Stimulated activated CD4-positive, alpha-beta T cell treated with anti-CD3 and anti-CD28 coated beads, Interleukin-2, amount 100 ng/mL, for 4 hours (primary cell): ENCODE measurements around the gene ASB5.
"Not testable (repeated sequence)": the region's sequence is repeated elsewhere in the genome, so short reads cannot be mapped to it uniquely, and the experiment has no call there.

Source experiments
- DNase-seq: peaks from one replicate; pipeline ENCODE4 v3.0.0-alpha.2; 2020; ENCODE audit warnings: low read depth

Gene ASB5, protein sequence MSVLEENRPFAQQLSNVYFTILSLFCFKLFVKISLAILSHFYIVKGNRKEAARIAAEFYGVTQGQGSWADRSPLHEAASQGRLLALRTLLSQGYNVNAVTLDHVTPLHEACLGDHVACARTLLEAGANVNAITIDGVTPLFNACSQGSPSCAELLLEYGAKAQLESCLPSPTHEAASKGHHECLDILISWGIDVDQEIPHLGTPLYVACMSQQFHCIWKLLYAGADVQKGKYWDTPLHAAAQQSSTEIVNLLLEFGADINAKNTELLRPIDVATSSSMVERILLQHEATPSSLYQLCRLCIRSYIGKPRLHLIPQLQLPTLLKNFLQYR

DNA sequence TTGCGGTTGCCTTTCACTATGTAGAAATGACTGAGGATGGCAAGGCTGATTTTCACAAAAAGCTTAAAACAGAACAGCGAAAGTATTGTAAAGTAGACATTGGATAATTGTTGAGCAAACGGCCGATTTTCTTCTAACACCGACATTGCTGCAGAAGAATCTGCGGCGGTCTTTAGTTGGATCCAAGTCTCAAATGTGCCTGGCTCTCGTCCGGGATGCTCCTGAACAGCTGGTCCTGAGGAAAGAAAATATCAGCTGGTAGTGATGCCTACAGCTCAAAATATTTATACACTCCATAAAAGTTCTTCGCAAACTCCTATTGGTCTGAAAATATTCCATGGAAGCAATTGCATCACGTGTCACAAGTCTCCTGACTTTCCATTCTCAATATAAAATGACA lies at the start of gene ASB5:
Gene ASB5 (minus strand): TSS at position 260 of the 400 bp plus-strand sequence. CDS start 114 bp downstream, at position 146.
- no peak for DNase-seq

DNA sequence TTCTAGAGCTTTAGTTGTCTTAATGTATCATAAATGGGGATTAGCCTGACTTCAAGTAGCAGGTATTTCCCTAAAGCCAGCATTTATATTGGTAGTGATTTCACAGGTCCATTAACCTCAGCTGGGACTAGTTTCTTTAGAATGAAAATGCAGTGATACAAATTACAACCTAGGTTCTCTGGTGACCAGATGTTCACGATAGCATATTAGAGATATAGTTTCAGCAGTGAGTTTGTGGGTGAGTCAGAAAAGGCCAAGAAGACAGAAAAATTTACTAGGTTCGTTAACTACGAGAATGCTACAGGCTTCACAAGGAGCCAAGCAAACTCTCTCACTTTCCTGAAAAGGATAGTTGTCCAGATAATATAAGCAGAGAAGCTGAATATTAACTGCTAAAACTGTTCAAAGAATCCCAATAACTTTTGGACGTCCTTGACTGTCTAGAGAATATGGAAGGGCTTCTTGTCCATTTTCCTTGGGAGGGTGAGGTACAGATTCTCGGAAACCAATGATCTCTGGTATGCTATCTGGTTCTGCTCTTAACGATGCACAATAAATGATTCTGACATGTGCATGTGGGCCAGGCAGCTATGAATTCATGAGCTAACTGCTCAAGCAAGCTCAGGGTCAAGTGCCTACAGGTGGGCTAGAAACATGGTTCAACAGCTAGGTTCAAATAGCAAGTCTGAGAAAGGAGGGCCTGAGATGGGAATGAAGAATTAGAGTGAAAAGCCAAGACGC lies 44.7 kb upstream of the ASB5 start:
- DNase-seq = no peak

DNA sequence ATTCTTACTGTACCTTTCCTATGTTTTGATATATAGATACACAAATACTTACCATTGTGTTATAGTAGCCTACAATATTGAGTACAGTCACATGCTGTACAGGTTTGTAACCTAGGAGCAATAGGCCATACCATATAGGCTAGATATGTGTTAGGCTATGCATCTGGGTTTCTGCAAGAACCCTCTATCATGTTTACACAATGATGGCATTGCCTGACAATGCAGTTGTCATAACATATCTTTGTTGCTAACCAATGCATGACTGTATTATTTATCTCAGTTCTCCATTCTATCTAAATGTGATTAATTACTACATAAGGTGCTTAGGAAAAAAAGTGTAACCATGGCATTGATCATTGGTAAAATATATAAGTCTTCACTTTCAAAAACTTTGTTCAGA lies 40.8 kb upstream of the ASB5 start:
- no peak for DNase-seq

DNA sequence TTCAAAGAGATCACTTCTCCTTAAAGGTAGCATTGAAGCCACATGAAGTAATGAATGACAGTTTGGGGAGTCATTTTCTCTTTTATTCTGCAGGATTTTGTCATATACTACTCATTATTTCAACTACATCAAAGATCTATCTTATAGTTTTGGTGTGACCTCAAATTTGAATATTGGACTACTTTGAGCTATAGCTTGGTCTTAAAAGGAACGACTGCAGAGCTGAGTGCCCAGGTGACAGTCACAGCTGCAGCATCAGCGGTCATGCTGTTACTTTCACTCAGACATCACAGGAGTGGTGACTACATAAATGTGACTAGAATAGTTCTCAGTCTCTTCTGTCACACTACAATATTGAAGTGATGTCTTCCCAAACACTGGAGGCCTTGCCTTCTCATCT lies 40.0 kb upstream of the ASB5 start:
- no peak for DNase-seq

DNA sequence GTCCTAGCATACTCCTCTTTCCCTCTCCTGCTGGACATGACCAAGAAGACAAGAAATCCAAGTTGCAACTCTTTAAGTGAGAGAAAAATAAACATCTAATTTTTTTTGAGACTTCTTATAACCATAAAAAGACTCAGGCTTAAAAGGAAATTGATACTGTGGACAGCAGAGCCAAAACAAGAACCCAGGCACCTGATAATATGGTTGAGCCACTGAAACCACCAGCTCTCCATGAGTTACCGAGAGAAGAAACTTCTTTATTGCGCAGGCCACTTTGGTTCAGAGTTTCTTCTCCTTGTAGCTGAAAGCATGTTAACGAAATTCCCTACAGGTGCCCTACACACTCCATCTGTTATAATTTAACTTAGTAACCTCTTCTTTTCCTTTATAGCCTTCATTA lies 39.4 kb upstream of the ASB5 start:
- no peak for DNase-seq

DNA sequence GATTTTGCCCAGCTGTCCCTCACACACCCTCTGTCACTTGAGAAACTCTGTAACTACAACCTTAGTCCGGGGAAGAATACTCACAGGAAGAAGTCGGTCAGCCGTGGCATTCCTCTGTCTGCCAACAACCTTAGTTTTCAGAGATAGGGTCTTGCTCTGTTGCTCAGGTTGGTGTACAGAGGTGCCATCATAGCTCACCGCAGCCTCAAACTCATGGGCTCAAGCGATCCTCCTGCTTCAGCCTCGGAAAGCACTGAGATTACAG lies 38.6 kb upstream of the ASB5 start:
- no peak for DNase-seq

DNA sequence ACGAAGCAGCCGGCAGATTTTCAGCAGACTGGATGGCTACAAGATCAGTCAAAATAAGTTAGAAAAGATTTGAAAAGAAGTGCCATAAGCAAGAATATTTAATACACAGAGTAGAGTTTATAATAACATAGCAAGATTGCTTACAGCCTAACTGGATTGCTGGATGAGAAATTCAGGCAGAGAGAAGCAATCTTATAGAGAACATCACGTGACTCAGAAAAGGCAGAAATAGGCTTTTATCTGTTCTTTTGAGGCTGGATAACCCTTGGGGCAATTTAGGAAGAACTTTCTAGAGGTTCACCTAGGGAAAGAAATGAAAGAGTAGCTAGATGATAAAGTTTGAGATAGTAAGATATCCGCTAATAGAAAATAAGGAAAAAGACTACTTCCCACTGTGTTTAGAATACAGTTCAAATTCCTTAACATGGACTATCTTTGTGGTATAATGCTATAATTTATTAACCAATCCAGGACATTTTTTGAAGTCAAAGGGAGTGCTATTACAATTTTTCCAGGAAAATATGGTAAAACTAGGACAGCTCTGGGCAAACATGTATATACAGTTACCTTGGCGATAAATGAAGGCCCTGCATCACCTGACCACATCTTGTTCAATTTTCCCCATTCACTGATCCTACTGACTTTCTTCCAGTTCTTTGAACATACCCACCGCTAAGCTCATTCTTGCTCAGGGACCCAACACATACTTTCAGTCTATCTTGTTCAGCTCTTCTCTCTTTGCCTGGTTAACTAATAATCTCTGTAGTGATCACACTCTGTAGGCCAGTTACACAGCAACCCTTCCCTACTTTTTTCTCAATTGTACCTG lies 38.0 kb upstream of the ASB5 start:
- DNase-seq = no peak

DNA sequence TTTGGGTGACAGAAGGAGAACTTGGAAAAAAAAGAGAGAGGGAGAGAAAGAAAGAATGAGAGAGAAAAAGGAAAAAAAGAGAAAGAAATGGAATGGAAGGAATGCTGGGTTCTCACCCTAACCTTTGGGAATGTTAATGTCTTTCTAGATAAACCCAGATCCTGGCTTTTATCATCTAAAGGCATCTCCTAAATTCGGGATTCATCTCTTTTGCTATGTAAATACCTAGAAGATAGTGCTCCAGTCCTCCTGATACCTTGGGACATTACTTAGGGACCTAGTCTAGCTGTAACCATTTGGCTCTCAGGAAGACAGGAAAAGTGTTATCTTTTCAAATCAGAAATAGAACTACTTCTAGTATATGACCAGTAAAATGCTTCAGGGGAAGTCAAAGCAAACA lies 34.9 kb upstream of the ASB5 start:
- DNase-seq = no peak

DNA sequence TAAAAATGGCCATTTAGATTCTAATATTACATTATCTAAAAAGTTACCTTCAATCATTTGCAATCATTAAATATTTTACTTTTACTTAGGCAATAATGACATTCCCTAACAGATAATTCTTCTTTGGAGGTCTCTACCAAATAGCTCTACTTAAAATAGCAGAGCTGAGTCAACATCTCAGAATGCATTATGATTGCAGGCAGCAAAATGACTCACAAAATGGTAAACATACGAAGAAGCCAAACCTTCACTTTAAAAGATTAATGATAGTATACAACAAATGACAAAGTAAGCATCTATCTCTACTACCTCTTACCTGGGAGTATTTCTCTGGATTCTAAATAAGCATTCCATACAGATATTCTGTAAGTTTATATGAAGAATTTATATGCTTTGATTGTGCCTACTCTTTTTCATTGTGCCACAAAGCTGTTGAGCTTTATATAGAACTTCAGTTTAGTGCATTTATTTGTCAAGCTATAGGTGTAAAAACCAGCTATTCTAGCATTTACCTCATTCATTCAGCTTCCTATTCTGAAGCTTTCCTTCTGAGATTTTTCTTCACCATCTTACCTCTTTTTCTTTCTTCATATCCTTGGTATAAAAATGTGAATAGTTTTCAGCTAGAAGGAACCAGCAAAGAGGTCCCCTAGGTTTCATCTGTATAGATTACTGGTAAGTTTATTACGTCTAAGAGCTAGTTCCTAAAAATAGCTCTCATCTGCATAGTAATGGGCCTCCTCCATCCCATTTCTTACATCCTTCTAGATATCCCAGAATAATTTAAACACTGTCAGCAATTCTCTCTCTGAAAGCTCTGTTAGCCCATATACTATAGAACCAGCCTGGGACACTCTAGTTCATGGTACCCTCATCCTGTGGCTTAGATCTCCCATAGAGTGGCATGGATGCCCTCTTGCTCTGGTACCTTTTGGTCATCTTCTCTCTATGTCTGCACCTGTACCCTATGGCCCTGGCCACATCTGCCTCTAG lies 33.6 kb upstream of the ASB5 start:
- no peak for DNase-seq

DNA sequence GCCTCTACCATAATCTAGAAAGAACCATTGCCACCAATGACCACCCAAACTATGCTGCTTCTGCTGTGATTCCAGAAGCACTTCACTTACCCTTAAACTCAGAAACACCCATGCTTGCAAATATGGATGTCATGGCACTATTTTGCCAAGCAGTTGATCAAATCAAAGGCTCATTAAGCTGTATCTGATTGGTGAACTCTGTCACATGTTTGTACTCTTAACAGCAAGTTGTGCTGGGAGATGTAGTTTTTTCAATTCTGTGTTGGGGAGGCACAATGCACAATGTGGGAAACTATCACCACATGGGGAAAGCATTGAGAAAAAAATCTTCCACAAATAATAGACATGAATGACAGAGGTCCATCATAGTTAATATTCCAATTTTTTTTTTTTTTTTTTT lies 31.5 kb upstream of the ASB5 start:
- no peak for DNase-seq

DNA sequence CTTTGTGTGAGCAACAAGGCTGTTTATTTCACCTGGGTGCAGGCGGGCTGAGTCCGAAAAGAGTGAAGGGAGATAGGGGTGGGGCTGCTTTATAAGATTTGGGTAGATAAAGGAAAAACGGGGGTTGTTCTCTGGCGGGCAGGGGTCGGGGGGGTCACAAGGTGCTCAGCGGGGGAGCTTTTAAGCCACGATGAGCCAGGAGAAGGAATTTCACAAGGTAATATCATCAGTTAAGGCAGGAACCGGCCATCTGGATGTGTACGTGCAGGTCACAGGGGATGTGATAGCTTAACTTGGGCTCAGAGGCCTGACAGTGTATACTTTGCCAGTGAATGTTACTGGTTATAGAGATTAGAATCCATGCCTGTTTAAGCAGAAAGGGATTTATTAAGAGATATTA lies 31.0 kb upstream of the ASB5 start:
- no peak for DNase-seq

DNA sequence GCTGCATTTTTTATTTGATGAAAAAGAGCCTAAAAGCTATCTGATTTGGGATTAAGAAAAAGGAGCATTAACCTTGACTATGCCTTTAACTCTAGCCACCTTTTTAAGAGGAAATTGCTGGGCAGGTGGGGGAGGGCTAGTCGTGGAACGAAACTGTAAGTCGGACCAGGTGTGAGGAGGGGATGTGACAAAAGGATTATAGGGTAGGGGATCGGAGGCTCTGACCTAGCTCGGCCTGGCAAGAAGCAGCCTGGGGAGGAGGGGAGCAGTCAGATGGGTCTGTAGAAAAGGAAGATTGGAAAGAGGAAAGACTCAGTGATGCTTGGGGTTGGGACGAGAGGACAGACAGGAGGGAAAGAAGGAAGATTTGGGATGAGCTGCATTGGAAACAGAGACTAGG lies 29.6 kb upstream of the ASB5 start:
- no peak for DNase-seq

DNA sequence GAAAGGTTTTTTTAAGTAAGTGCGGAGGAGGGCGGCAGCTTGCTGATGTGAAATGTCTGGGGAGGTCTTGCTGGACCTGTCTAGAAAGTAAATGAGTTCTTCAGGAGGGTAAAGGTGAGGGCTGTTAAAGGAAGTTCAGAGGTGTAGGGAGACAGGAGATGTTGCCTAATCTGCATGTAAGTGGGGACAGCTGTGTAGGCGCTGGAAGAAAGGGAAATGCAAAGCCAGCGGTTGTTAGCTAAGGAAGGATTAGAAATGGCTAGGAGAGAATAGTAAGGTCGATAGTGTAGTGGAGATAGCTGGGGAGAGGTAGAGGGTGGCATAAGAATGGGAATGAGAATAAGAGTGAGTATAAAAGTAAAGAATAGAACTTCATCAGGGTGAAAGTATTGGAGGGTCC lies 26.9 kb upstream of the ASB5 start:
- not testable (repeated sequence) for DNase-seq

DNA sequence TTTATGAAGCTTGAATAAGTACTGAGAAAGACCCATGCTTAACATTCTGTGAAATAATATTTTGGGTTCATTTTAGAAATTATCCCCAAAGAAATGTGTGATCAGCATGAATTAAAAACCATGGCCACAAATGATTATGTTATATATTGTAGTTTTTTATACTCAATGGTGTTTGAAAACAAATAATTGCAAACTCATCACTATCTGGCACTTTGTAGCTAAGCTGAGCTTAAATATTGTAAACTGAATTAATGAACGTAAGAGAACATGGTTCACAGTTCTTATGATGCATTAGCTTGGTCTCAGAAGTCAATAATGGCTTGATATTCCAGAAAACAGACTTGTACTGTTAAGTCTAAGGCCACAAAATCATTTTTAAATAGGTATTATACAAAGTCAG lies 24.6 kb upstream of the ASB5 start:
- no peak for DNase-seq

DNA sequence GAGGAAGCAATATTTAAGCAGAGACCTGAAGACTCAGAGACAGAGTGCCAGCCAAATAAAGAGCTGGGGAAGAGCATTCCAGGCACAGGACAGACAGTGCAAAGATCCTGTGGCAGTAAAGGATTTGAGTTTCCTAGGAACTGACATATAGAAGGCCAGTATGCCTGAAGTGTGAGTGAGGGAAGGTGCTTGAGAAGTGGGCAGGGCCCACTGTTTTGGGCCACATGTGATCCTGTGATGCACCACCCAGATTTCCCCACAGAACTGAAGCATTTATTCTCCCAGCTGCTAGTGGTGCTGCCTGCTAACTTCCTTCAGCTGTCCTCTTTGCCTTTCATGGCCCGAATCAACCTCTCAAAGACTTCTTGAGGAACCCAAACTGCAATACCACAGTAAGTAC lies 23.9 kb upstream of the ASB5 start:
- DNase-seq = no peak

DNA sequence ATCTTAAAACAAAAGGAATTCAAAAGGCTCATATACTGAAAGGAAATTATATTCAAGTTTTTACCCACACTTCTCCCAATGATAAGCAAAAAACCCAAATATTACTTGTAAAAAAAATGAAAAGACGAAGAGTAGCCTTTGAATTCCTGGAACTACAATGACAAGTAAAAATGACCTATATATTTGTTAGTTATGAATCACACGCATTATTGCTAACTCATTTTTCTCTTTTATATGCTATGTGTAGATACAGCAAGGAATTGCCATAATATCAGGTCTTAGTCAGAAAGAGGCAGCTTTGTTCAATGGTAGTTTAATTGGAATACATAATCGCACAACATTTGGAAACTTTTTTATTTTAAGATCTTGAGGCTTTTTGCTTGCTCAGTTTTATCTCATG lies 22.7 kb upstream of the ASB5 start:
- no peak for DNase-seq

DNA sequence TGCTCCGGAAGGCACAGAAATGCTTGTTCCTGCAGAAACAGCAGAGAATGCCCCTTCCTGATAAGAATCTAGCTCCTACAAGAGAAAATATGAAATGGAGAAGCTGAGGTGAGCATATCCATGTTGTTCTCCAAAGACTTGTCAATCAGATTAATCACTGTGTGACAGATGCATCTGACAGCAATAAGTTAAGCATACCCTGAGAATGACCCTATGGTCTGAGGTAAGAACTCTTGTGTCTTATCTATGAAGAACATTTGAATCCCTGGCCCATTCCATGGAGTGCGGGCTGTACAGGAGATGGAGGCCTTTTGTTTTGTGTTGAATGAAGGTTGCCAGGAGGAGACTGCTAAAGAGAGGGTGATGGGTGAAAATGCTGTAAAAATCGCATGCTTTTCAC lies 21.5 kb upstream of the ASB5 start:
- DNase-seq = no peak

DNA sequence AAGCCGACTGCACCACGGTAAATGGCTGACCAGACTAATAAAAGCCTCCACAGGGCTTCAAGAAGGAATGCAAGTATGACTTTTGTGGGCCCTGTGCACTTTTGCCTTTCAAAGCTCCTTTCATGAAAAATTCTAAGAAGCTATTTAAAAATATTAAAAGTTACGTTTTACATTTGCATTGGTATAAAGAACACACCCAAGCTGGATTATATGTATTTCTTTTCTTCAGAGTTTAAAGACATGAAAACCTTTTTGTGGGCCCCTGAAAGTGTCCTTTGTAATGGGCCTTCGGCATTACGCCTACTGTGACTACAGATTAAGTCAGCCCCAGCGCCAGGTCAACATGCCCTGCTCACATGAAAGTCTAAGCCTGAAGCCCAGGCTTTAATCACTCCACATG lies 20.5 kb upstream of the ASB5 start:
- no peak for DNase-seq

DNA sequence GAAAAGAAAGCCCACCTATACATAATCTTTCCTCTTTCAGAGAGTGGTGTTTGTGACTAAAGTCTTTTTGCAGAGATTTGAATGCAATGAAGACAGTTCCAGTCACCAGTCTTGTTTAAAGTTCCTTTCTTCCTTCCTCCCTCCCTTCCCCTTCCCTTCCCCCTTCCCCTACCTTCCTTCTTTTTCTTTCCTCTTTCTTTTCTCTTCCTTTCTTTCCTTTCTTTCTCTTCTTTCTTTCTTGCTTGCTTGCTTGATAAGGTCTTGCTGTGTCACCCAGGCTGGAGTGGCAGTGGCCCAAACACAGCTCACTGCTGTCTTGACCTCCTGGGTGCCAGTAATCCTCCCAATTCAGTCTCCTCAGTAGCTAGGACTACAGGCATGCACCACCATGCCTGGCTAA lies 19.0 kb upstream of the ASB5 start:
- no peak for DNase-seq

DNA sequence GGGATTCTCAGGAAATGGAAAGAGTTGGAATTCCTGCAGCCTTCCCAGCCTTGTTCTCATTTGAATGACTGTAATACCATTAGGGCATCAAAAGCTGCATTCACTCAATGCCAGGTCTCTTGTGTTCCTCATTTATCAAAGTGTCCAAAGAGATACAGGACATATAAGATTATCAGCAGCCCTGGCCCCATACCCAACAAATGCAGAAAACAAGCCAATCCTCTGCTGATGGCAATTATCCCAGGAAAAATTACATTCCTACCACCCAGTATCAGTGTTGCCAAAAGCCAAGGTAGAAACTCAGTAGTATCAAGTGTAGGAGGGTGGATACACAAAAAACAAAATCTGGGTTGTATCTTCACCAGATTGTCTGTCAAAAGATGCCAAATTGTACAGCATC lies 18.5 kb upstream of the ASB5 start:
- DNase-seq = no peak

DNA sequence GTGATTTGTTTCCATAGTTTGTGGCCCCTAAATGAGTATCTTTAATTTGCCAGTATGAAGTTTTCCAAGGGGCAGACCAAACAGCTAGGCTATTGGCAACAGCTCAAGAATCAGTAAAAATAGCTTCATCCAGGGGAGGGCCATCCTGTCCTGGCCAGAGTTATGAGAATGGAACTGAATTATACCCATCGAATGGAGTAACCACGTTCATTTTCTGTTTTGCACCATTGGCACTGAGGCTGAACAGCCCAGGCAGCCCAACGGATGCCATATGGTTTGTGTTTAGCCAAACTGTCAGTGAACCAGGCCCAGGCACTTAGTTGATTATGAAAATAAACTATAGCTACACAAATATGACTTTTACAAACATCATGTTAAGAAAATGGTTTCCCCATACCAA lies 17.7 kb upstream of the ASB5 start:
- no peak for DNase-seq

DNA sequence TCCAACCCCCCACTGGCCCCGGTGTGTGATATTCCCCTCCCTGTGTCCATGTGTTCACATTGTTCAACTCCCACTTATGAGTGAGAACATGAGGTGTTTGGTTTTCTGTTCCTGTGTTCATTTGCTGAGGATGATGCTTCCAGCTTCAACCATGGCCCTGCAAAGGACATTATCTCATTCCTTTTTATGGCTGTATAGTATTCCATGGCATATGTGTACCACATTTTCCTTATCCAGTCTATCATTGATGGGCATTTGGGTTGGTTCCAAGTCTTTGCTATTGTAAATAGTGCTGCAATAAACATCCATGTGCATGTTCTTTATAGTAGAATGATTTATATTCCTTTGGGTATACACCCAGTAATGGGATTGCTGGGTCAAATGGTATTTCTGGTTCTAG lies 10.5 kb upstream of the ASB5 start:
- DNase-seq = not testable (repeated sequence)
